ENCODE data around the gene CST6.
"Not testable (repeated sequence)": the region's sequence is repeated elsewhere in the genome, so short reads cannot be mapped to it uniquely, and the experiment has no call there.

Gene CST6

GRCh38 chr11:66015454-66015881, 3.7 kb downstream of the CST6 start:
- DNase-seq (ENCODE audit: low spot score), result peak; percentile 56

GRCh38 chr11:66015936-66016792, 4.4 kb downstream of the CST6 start:
- DNase-seq (ENCODE audit: low spot score), result no peak

DNA sequence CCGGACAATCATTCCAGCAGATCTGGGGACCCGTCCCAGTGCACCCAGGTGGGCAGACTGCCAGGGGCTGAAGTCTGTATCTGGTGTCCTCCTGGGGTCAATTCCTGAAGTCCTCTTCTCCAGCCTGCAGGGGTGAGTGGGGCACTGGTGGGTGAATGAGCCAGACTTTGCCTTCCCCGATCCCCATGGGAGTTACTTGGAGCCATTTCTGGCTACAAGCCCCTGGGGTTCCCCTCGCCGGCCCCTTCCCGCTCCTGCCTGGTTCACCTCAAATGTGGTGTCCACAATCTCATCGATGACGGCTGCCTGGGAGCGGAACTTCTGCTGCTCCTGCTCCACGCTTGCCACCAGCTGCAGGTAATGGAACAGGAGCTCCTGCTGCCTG, 5.0 kb downstream of the CST6 start:
- DNase-seq (ENCODE audit: low spot score), result no peak

DNA sequence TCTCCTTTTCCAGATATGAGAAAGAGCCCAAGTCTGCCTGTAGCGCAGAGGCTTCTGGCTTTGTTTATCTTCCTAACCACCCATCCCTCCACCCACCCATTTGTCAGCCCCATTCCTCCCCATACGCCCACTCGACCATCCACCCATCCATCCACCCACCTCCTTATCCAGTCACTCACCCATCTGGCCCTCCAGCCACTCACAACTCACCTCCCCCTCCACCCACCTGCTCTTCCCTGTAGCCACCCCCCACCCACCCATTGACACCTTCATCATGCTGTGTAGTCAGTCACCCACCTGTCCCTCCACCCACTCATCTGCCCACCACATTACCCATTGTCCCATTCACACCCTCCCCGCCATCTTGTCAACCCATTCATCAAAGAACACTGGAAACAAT, 5.5 kb downstream of the CST6 start:
- no peak for DNase-seq (ENCODE audit: low spot score)

GRCh38 chr11:66020212-66020611, 8.4 kb downstream of the CST6 start:
- no peak for DNase-seq (ENCODE audit: low spot score)

DNA sequence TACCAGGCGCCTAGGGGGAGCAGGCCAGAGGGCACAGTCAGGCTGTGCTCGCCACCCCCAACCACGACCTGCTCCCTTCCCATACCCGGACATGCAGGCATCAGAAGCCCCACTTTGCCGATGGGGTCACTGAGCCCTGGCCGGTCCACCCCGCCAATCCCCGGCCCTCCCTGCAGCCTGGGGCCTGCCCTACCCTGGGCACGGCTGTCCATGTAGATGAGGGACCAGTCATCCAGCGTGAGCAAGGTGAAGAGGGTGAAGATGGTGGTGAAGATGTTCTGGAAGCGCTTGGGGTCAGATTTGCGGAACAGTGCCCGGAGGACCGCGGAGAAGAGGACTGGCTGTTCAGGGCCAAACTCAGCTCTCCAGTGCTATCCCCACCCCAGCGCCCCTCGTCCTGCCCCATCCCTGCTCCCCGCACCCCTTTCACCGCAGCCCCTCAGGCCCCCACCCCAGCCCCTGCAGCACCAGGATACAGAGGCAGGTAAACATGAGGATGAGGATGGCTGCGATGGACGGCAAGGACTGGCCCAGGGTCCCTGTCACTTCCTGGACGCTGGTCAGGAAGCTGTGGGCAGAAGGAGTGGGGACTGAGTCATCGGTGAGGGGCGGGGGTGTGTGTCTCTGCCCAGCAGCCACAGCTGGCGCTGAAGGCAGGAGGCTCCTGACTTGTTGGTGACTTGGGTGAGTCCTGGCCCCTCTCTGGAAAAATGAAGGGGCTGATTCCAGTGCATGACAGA, 9.0 kb downstream of the CST6 start:
- peak; percentile 93 for DNase-seq (ENCODE audit: low spot score)

- peak; percentile 94 for DNase-seq (ENCODE audit: low spot score)
Observed at GRCh38 chr11:66022401-66023185, 10.8 kb downstream of the CST6 start.

- DNase-seq (ENCODE audit: low spot score), result not testable (repeated sequence)
Observed at GRCh38 chr11:66023186-66023440, 11.3 kb downstream of the CST6 start.

DNA sequence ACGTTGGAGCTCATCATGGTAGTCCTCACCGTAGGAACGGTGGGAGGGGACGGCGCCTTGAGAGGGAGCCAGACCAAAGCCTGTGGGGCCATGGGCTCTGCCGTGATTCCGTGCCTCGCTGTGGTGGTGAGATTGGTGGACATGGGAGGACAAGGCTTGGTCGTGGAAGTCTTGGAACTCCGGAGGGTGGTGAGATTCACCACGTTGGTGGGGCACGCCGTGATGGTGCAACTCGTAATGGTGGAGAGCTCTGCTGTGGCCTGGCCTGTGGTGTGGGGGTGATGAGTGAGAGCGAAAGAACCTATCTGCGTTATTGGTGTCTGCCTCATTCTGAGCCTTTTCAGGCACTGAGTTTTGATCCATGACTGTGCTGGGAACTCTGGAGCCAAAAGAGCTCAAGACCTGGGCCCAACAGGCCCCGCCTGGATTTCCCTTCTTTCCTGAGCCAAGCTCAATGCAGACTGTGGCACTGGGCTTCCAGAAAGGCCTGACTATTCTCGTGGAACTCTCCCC, 14.3 kb downstream of the CST6 start, which contains the start of gene CATSPER1:
CATSPER1 (minus strand) TSS at position 463 of the 513 bp plus-strand sequence; CDS start at position 363, 100 bp downstream.
- no peak for DNase-seq (ENCODE audit: low spot score)

GRCh38 chr11:66032957-66033735, 21.3 kb downstream of the CST6 start:
- no peak for DNase-seq (ENCODE audit: low spot score)

- no peak for DNase-seq (ENCODE audit: low spot score)
Observed at GRCh38 chr11:66035653-66036333, 24.0 kb downstream of the CST6 start.

DNA sequence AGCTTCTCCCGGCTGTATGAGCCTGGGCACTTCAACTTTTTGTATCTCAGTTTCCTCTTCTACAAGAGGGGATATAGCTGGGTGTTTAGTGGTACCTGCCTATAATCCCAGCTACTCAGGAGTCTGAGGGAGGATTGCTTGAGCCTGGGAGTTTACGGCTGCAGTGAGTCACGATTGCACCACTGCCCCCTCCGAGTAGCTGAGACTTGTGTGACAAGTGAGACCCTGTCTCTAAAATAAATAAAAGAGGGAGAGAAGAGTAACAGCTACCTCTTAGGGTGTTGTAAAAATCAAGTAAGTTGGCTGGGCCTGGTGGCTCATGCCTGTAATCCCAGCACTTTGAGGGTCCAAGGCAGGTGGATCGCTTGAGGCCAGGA, 24.5 kb downstream of the CST6 start:
- DNase-seq (ENCODE audit: low spot score), result no peak

- DNase-seq (ENCODE audit: low spot score), result no peak
Observed at GRCh38 chr11:66037327-66037726, 25.5 kb downstream of the CST6 start.

DNA sequence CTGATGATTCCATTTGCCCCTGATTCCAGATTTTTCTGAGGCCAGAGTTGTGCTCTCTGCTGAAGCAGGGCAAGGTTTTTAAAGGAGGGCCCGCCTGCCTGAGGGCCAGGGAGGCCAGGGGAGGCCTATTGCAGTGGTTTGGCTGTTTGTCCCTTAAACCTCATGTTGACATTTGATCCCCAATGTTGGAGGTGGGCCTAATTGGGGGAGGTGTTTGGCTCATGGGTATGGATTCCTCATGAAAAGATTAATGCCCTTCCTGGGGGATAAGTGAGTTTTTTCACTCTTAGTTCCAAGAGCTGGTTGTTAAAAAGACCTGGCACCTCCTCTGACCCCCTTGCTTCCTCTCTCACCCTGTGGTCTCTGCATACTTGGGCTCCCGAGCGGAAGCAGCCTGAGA, 28.0 kb downstream of the CST6 start:
- no peak for DNase-seq (ENCODE audit: low spot score)

DNA sequence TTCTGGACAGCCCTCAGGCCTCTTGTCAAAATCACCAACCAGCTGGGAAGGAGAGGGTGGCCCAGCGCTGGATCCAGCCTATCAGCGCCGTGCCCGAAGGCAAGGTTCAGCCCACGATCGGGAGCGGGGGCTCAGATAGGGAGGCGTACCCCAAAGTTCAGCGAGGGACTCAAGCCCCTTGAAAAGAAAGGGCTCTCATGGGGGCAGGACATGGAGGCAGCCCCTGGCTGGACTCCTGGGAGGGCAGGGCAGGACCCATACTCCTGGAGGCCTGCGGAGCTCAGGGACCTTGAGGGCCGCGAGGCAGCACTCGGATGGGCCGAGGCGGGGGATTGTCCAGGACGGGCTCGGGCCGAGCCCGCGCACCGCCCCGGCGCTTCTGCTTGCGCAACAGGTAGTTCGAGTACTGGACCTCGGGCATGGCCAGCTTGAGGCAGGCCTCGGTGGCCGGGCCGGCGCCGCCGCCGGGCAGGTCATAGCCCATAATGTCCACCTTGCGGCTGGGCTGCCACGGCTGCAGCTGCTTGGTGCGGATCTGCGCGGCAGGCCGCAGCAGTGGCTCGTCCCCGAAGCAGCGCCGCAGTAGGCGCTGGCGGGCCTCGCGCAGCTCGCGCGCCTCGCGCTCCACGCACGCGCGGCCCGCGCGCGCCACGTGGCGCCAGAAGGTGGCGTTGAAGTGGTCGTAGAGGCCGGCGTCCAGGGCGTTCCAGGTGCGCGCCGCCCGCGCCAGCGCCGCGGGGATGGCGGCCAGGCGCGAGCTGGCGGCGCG, 30.6 kb downstream of the CST6 start:
- DNase-seq (ENCODE audit: low spot score), result no peak

DNA sequence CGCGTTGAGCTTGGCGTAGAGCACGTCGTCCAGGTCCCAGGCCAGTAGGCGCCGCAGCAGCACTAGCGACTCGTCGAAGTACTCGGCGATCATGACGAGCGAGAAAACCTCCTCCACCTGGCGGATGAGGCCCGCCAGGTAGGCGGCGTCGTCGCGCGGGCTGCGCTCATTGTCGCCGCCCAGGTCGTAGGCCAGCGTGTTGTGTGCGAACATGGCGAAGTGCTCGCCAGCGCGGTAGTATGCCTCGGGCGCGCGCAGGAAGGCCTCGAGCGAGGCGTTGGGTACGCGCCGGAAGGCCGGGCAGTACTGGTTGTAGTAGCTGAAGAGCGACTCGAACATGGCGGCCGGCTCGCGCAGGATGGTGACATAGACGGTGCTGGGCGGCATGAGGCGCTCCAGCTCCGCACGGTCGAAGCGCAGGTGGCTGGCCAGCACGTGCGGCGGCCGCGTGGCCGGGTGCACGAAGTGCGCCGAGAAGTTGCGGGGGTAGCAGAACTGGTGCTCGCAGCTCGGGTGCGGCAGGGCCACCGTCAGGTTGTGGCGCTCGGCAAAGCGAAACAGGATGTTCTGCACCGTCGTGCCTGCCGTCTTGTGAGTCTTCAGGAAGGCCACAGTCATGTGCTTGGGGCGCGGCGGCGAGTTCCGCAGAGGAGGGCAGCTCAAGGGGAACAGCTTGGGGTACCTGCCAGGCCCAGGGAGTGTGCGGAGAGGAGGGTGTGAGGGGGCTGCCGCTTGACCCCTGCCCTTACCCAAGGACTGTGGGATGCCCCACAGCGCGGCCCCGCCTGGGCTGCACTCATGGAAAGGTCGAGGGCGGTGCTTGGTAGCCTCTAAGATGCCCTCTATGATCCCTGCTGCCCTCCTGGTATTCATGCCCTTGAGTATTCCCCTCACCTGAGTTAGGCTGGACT, 31.4 kb downstream of the CST6 start:
- DNase-seq (ENCODE audit: low spot score), result no peak

DNA sequence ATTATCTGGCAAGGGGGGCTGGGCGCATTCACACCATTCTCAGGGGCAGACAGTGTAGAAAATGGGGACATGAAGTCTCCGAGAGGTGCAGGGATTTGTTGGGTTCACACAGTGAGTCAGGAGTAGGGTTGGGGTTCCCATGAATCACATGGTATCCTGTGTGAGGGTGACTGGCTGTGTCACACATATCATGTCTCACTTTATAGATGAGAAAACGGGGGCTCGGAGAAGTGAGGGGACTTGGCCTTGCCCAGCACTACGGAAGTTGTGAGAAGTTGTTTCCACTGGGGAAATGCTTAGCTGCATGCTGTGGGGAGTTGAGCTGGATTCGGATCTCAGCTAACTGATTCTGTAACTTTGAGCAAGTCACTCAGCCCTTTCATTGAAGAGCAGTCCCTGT, 32.9 kb downstream of the CST6 start:
- no peak for DNase-seq (ENCODE audit: low spot score)

DNA sequence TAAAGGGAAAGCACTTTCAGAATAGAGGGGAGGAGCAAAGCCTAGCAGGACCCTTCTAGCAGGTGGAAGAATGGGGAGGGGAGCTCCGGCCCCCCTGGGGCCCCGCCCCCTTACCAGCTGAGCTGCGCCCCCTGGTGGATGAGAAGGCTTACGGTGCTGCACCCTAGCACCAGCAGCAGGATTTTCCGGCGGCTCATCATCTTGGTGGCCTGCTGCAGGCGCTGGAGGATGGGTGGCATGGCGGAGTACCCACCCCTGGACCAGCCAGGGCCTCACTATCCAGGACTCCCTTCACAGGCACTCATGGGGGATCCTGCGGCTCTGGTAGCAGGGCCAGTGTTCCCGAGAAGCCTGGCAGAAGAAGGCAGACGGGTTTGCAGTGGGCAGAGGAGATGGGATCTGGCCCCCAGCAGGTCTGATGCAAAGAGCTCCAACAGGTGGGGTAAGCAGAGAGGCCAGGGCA, 33.4 kb downstream of the CST6 start:
- DNase-seq (ENCODE audit: low spot score), result peak; percentile 93

DNA sequence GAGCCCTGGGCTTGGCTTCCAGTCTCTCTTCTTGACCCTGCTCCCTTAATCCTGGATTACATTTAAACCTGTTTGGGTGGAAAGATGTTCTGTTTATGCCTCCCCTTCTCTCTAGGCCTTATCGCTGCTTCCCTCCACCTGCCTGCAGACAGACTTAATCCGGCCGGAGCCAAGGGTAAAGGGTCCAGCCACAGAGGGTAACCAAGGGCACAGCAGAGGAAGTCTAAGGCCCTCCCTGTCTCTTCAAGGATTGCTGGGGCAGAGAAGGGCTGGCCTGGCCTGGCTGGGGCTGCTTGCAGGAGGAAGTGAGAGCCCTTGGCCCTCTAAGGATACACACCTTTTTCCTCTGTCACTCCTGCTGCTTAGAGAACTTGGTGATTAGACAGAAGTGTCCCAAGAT, 35.1 kb downstream of the CST6 start:
- no peak for DNase-seq (ENCODE audit: low spot score)
